Stomach (tissue), 4 donors: ENCODE data around the gene PRKN.

Source experiments
- CTCF ChIP-seq, 7 experiments: fragments of 450-650 bp in 4 of 7; fragments of 200-600 bp in 3 of 7; sonication (generic) in 3 of 7; IDR thresholded peaks; one replicate each; pipeline ENCODE4 v1.5.1; 2016 to 2019; ENCODE audit warnings: antibody characterized with exemption in 7 of 7, control low read depth in 2 of 7, mild to moderate bottlenecking in 1 of 7
- POLR2A ChIP-seq, 4 donors: fragments of 450-650 bp; IDR thresholded peaks; one replicate each; pipeline ENCODE4 v1.6.1; 2016; ENCODE audit warnings: antibody characterized with exemption in 4 of 4, control low read depth in 2 of 4, mild to moderate bottlenecking in 1 of 4, moderate library complexity in 1 of 4
- POLR2AphosphoS5 ChIP-seq, 3 donors: sonication (generic); formaldehyde crosslinking; IDR thresholded peaks; one replicate each; pipeline ENCODE4 v1.6.1; 2016; ENCODE audit warnings: antibody characterized with exemption in 3 of 3

- TF ChIP-seq CTCF (IDR thresholded peaks at IDR 0.05) (no peak), POLR2A (IDR thresholded peaks at IDR 0.05) (no peak), POLR2AphosphoS5 (IDR thresholded peaks at IDR 0.05) (no peak)
Measured at GRCh38 chr6:161869491-161869890, 858.1 kb downstream of the PRKN start.
